NOMO-1 treated with DMSO at 0.1 percent for 48 hours (cell line): ENCODE results near the gene PAGR1.
"Not testable (repeated sequence)": the region's sequence is repeated elsewhere in the genome, so short reads cannot be mapped to it uniquely, and the experiment has no call there.

ENCODE experiments used
- DNase-seq: peaks from one replicate; lab custom pipeline; 2025; ENCODE audit not compliant: unreplicated experiment; lab: John Stamatoyannopoulos, UW

Gene PAGR1

GRCh38 chr16:29811896-29812665 is 3.9 kb upstream of the PAGR1 start, which contains the start of gene PRRT2:
TSS of gene PRRT2 (plus strand) at chr16:29812193. CDS start at chr16:29813055, 862 bp downstream.
- no peak for DNase-seq

DNA sequence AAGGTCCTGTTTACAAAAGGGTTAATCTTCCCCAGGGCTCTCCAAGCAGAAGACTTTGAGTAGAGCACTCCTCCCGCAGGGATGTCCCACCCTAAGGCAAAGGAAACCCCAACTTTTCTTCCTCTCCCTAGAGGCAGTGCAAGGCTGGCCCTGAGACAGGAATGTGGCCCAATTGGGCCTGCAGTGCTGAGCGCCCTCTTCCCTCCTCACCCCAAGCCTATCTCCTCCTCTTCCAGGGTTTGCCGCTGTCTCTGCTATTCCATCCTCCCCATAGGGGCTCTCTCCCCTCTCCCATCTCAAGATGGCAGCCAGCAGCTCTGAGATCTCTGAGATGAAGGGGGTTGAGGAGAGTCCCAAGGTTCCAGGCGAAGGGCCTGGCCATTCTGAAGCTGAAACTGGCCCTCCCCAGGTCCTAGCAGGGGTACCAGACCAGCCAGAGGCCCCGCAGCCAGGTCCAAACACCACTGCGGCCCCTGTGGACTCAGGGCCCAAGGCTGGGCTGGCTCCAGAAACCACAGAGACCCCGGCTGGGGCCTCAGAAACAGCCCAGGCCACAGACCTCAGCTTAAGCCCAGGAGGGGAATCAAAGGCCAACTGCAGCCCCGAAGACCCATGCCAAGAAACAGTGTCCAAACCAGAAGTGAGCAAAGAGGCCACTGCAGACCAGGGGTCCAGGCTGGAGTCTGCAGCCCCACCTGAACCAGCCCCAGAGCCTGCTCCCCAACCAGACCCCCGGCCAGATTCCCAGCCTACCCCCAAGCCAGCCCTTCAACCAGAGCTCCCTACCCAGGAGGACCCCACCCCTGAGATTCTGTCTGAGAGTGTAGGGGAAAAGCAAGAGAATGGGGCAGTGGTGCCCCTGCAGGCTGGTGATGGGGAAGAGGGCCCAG is 3.0 kb upstream of the PAGR1 start:
- DNase-seq, result no peak

DNA sequence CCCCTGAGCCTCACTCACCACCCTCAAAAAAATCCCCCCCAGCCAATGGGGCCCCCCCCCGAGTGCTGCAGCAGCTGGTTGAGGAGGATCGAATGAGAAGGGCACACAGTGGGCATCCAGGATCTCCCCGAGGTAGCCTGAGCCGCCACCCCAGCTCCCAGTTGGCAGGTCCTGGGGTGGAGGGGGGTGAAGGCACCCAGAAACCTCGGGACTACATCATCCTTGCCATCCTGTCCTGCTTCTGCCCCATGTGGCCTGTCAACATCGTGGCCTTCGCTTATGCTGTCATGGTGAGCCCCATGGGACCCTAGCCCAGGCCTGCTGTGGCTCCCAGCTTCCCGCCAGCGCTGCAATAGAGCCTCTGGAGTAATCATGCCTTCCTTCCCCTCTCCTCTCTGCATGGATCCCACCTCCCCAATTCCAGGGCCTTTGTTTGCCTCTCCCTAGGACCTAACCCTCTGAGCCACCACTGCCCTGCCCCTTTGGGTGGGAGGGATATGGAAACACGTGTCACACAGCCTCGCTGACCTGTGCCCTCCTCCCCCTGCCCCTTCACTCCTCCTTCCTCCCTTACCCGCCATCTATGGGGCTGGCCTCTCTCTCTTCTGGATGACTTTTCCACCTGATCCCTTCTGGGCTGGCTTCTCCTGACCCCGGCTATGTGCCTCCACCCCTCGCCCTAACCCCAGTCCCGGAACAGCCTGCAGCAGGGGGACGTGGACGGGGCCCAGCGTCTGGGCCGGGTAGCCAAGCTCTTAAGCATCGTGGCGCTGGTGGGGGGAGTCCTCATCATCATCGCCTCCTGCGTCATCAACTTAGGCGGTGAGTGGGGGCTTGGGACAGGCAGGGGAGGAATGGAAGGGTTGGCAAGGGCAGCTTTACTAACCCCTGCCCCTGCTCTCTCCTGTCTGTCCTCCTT is 2.0 kb upstream of the PAGR1 start:
- DNase-seq, result no peak

DNA sequence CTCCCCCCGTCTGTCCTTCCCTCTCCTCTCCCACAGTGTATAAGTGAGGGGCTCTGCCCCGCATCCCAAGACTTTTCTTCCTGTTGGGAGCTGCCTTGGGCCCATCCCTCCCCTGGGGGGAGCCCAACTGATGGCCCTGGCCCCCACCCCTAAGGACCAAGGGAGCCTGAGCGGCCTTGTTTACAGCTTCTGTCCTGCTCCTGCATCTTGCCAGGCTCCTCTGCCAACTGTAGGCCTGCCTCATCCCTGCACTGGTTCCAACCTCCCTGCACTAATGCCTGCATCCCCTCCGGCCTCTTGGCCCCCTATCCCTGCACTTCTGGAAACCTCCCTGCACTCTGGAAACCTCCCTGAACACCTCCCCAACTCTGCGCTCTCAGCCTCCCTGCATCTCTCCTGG is 1.4 kb upstream of the PAGR1 start:
- DNase-seq, result no peak

DNA sequence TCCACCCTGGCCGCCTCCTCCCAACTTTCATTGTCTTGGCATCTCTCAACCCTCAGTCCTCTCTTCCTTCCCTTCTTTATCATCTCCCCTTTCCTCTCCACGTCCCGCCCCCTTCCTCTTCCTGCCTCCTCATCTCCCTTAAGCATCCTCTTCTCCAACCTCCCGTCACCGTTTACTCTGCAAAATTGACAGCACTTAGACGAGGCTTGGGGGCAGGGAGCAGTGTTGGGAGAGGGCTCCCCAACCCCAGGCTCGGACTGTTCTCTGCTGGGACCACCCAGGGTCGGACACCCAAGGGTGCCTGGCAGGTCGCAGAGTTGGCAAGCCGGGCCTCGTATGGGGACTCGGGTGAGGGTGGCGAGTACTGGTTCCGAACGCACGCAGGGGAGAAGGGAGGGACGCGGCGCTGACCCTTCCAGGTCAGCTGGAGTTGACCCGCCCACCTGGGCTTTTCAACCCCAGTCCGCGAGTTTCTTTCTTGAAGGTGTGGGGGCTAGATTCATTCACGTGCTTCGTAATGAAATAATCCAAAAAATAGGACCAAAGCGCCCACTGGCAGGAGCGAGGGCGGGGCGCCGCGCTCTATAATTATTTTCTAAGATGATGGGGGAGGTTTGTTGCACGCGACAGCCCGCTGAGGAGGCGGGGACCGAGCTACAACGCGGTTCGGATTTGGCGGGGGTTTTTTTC is 775 bp upstream of the PAGR1 start:
- peak; percentile 53 for DNase-seq

DNA sequence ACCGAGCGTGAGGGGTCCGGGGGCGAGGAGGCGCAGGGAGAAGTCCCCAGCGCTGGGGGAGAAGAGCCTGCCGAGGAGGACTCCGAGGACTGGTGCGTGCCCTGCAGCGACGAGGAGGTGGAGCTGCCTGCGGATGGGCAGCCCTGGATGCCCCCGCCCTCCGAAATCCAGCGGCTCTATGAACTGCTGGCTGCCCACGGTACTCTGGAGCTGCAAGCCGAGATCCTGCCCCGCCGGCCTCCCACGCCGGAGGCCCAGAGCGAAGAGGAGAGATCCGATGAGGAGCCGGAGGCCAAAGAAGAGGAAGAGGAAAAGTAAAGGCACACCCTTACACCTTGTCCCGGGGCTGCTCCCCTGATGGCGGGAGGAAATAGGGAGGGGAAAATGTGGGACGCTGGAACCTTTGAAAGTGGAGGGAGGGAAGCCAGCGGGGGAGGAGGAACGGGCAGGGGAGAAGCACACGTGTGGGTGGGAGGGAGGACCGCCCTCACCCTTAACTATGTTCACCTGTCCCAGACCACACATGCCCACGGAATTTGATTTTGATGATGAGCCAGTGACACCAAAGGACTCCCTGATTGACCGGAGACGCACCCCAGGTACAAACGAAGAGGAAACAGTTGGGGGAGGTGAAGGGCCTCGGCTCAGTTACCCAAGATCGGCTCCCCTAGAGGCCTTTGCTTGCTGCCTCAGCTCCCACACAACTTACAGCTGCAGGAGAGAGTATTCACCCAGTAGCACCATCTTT is 916 bp downstream of the PAGR1 start:
- DNase-seq, result peak; percentile 49

DNA sequence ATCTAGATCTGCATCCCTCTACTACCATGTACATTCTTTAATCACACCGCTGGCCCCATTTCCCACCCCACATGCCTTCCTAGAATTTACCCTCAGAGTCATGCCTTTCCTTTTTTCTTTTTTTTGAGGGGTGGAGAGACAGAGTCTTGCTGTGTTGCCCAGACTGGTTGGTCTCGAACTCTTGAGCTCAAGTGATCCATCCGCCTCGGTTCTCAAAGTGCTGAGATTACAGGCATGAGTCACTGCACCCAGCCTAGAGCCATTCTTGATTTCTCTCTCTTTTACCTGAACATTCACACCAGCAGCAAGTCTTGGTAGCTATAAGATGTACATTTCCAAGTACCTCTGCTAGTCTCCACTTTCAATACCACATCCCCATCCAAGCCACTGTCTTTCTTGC is 2.1 kb downstream of the PAGR1 start:
- DNase-seq, result no peak

DNA sequence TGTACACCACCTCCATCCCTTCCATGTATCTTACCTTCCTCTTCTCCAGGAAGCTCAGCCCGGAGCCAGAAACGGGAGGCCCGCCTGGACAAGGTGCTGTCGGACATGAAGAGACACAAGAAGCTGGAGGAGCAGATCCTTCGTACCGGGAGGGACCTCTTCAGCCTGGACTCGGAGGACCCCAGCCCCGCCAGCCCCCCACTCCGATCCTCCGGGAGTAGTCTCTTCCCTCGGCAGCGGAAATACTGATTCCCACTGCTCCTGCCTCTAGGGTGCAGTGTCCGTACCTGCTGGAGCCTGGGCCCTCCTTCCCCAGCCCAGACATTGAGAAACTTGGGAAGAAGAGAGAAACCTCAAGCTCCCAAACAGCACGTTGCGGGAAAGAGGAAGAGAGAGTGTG is 3.6 kb downstream of the PAGR1 start:
- DNase-seq, result no peak

GRCh38 chr16:29820271-29820701 is 4.3 kb downstream of the PAGR1 start, which contains the start of gene MVP:
TSS of gene MVP (plus strand) at chr16:29820462. CDS start at chr16:29830550, 10,088 bp downstream.
- peak; percentile 63 for DNase-seq

- DNase-seq, result no peak
Measured at GRCh38 chr16:29820730-29821642, 5.0 kb downstream of the PAGR1 start.

DNA sequence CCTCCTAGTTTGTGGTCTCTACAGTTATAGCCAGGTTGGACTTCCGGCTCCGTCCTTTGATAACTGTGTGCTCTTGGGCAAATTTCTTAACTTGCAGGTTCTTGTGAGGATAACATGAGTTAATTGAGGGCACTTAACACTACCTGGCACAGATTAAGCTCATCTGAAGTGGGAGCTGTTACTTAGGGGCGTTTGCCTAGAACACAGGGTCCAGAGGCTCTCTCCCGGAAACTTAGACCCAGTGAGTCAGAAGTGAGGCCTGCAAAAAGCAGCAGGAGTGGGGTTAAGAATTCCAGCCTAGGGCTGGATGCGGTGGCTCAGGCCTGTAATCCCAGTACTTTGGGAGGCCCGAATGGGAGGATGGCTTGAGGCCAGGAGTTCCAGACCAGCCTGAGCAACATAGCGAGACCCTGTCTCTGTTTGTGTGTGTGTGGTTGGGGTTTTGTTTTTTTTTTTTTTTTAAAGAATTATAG is 5.7 kb downstream of the PAGR1 start:
- no peak for DNase-seq

DNA sequence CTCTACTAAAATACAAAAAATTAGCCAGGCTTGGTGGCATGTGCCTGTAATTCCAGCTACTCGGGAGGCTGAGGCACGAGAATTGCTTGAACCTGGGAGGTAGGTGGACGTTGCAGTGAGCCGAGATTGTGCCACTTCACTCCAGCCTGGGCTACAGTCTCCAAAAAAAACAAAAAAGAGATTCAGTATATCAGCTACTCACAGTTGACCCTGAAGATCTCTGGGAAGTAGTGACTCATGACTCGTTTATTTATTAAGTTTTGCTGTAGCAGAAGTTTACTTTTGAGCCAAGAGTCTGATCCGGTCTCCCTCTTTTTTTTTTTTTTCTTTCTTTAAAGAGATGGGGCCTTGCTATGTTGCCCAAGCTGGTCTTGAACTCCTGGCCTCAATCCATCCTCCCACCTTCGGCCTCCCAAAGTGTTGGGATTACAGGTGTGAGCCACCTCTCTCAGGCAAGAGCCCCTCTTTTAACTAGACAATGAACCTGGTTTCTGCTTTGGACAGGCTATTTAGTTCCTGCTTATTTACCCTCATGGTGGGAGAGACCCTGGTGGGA is 8.7 kb downstream of the PAGR1 start:
- DNase-seq, result no peak

GRCh38 chr16:29825145-29826044 is 9.4 kb downstream of the PAGR1 start:
- DNase-seq, result no peak

DNA sequence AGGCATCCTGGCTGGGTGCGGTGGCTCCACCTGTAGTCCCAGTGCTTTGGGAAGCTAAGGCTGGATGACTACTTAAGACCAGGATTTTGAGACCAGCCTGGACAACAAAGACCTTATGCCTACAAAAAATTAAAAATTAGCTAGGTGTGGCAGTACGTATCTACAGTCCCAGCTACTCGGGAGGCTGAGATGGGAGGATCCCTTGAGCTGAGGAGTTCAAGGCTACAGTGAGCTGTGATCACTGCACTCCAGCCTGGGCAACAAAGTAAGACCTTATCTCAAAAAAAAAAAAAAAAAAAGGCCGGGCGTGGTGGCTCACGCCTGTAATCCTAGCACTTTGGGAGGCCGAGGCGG is 10.4 kb downstream of the PAGR1 start:
- no peak for DNase-seq

GRCh38 chr16:29830774-29831173 is 14.8 kb downstream of the PAGR1 start:
- no peak for DNase-seq

DNA sequence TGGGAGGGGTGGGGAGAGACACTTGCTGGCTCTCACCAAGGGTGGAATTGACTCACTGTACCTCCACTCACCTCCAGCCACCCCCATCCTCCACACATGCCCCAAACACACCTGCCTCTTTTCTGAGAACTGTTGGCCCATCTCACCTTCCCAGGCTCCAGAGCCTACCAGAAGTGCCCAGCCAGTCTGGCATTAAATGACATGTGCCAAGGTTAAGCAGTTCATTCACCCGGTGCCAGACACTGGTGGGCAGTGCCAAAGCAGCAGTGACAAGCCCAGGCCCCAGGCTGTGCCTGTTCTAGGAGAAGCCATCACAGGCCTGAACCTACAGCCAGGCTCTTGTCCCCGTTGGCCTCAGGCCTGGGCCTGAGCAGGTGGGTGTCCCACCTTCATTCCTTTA is 15.5 kb downstream of the PAGR1 start:
- no peak for DNase-seq

DNA sequence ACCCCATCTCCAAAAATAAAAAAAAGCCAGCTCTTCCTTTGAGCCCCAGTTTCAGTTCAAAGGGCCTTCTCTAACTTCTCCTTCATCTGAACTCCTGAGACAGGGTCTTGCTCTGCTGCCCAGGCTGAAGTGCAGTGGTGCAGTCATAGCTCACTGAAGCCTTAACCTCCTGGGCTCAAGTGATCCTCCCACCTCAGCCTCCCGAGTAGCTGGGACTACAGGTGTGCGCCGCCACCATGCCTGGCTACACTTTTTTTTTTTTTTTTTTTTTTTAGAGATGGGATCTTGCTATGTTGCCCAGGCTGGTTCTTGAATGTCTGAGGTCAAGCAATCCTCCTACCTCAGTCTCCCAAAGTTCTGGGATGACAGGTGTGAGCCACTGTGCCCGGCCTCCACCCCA is 17.3 kb downstream of the PAGR1 start:
- not testable (repeated sequence) for DNase-seq
